H9 (cell line): ENCODE data around the gene PODNL1. TPM values are rescaled to one million over a fixed set of nuclear protein-coding genes. Genes with fewer than 3 reads are reported as not detected.

Experiments
- DNase-seq: peaks from one replicate; pipeline ENCODE4 v3.0.0-alpha.2; 2017
- H2AFZ ChIP-seq: one replicate; pipeline ENCODE4 v1.6.1; 2013; ENCODE audit warnings: mild to moderate bottlenecking, low read length, control low read depth, moderate library complexity
- H2AK5ac ChIP-seq: 2 replicates; pipeline ENCODE4 v1.6.1; 2013; ENCODE audit warnings: low read length, control low read depth, mixed read lengths; ENCODE audit not compliant: insufficient read length
- H2BK120ac ChIP-seq: one replicate; pipeline ENCODE4 v1.6.1; 2013; ENCODE audit warnings: low read depth, mild to moderate bottlenecking, low read length, control low read depth, inconsistent platforms; ENCODE audit not compliant: poor library complexity, severe bottlenecking
- H2BK12ac ChIP-seq: 2 replicates; pipeline ENCODE4 v1.6.1; 2013; ENCODE audit warnings: low read length, control low read depth, mixed read lengths, low read depth; ENCODE audit not compliant: insufficient read length
- H2BK15ac ChIP-seq: 2 replicates; pipeline ENCODE4 v1.6.1; 2013; ENCODE audit warnings: low read depth, low read length, control low read depth
- H2BK20ac ChIP-seq: one replicate; pipeline ENCODE4 v1.6.1; 2013; ENCODE audit warnings: low read depth, mild to moderate bottlenecking, low read length, control low read depth, inconsistent platforms; ENCODE audit not compliant: poor library complexity, severe bottlenecking
- H2BK5ac ChIP-seq: 2 replicates; pipeline ENCODE4 v1.6.1; 2013; ENCODE audit warnings: low read length, control low read depth, mixed read lengths; ENCODE audit not compliant: insufficient read length
- H3K14ac ChIP-seq: 2 replicates; pipeline ENCODE4 v1.6.1; 2013; ENCODE audit warnings: low read length, control low read depth; ENCODE audit not compliant: insufficient read depth
- H3K18ac ChIP-seq: 2 replicates; pipeline ENCODE4 v1.6.1; 2013; ENCODE audit warnings: low read depth, mild to moderate bottlenecking, mixed read lengths, low read length, control low read depth; ENCODE audit not compliant: insufficient read length
- H3K23ac ChIP-seq: 2 replicates; pipeline ENCODE4 v1.6.1; 2013; ENCODE audit warnings: low read length, control low read depth, mixed read lengths, low read depth; ENCODE audit not compliant: insufficient read length
- H3K23me2 ChIP-seq: 2 replicates; pipeline ENCODE4 v1.6.1; 2013; ENCODE audit warnings: low read depth, mild to moderate bottlenecking, mixed read lengths, low read length, control low read depth; ENCODE audit not compliant: insufficient read length, poor library complexity, severe bottlenecking
- H3K27ac ChIP-seq: 2 replicates; pipeline ENCODE4 v1.5.1; 2013; ENCODE audit warnings: low read length, control low read depth, mixed read lengths, low read depth; ENCODE audit not compliant: insufficient read length
- H3K27me3 ChIP-seq: 2 replicates; pipeline ENCODE4 v1.6.1; 2013; ENCODE audit warnings: low read length, control low read depth, inconsistent platforms; ENCODE audit not compliant: insufficient read depth
- H3K4ac ChIP-seq: 2 replicates; pipeline ENCODE4 v1.6.1; 2013; ENCODE audit warnings: low read depth, mild to moderate bottlenecking, control low read depth, inconsistent platforms, low read length, moderate library complexity
- H3K4me1 ChIP-seq: 2 replicates; pipeline ENCODE4 v1.6.1; 2013; ENCODE audit warnings: low read length, control low read depth, inconsistent platforms; ENCODE audit not compliant: insufficient read depth
- H3K4me2 ChIP-seq: 2 replicates; pipeline ENCODE4 v1.6.1; 2013; ENCODE audit warnings: low read length, control low read depth, mixed read lengths; ENCODE audit not compliant: insufficient read length, insufficient read depth
- H3K56ac ChIP-seq: 2 replicates; pipeline ENCODE4 v1.6.1; 2013; ENCODE audit warnings: low read depth, mild to moderate bottlenecking, mixed read lengths, low read length, control low read depth; ENCODE audit not compliant: insufficient read length
- H3K79me1 ChIP-seq: 2 replicates; pipeline ENCODE4 v1.6.1; 2013; ENCODE audit warnings: low read depth, mild to moderate bottlenecking, moderate library complexity, low read length, control low read depth, inconsistent platforms; ENCODE audit not compliant: insufficient read depth, poor library complexity, severe bottlenecking
- H3K79me2 ChIP-seq: 2 replicates; pipeline ENCODE4 v1.6.1; 2013; ENCODE audit warnings: low read length, control low read depth, inconsistent platforms; ENCODE audit not compliant: insufficient read depth
- H3K9ac ChIP-seq: 2 replicates; pipeline ENCODE4 v1.6.1; 2013; ENCODE audit warnings: low read length, control low read depth, mixed read lengths; ENCODE audit not compliant: insufficient read length; ENCODE audit errors: extremely low read depth
- H3K9me3 ChIP-seq: one replicate; pipeline ENCODE4 v1.6.1; 2013; ENCODE audit warnings: low read depth, low read length, inconsistent platforms; ENCODE audit not compliant: control insufficient read depth
- H3T11ph ChIP-seq: one replicate; pipeline ENCODE4 v1.6.1; 2013; ENCODE audit warnings: mild to moderate bottlenecking, low read length, control low read depth, inconsistent platforms
- H4K20me1 ChIP-seq: one replicate; pipeline ENCODE4 v1.6.1; 2013; ENCODE audit not compliant: control insufficient read depth, insufficient read length, insufficient read depth
- H4K5ac ChIP-seq: 2 replicates; pipeline ENCODE4 v1.6.1; 2013; ENCODE audit warnings: low read depth, mild to moderate bottlenecking, mixed read lengths, low read length, control low read depth; ENCODE audit not compliant: insufficient read length
- H4K8ac ChIP-seq: replicated peaks from 2 replicates; pipeline ENCODE4 v1.6.1; 2013; ENCODE audit warnings: low read length, control low read depth, mixed read lengths, low read depth; ENCODE audit not compliant: insufficient read length
- H4K91ac ChIP-seq: 2 replicates; pipeline ENCODE4 v1.6.1; 2013; ENCODE audit warnings: low read depth, mild to moderate bottlenecking, moderate library complexity, mixed read lengths, low read length, control low read depth; ENCODE audit not compliant: insufficient read length
- H3K27ac Mint-ChIP-seq, 3 experiments: 2 replicates in 2 of 3; 3 replicates in 1 of 3; pipeline ENCODE4 v1.8.0; 2020 to 2021; ENCODE audit warnings: mixed read lengths in 3 of 3, mild to moderate bottlenecking in 1 of 3, moderate library complexity in 1 of 3
- H3K27me3 Mint-ChIP-seq: 2 replicates; pipeline ENCODE4 v1.8.0; 2021; ENCODE audit warnings: low read depth, mild to moderate bottlenecking, moderate library complexity, mixed read lengths
- H3K36me3 Mint-ChIP-seq, 3 experiments: 2 replicates in 2 of 3; 3 replicates in 1 of 3; pipeline ENCODE4 v1.8.0; 2020 to 2021; ENCODE audit warnings: low read depth in 3 of 3, mixed read lengths in 3 of 3; ENCODE audit not compliant: insufficient read depth in 1 of 3
- H3K4me1 Mint-ChIP-seq, 2 experiments: 2 replicates each; pipeline ENCODE4 v1.8.0; 2020; ENCODE audit warnings: mixed read lengths in 2 of 2
- H3K4me3 Mint-ChIP-seq, 2 experiments: 2 replicates in 1 of 2; 3 replicates in 1 of 2; pipeline ENCODE4 v1.8.0; 2020 to 2021; ENCODE audit warnings: mild to moderate bottlenecking in 2 of 2, mixed read lengths in 2 of 2, moderate library complexity in 1 of 2
- H3K9me3 Mint-ChIP-seq, 2 experiments: 2 replicates in 1 of 2; 3 replicates in 1 of 2; pipeline ENCODE4 v1.8.0; 2020; ENCODE audit warnings: mild to moderate bottlenecking in 2 of 2, mixed read lengths in 2 of 2, moderate library complexity in 1 of 2
- WGBS: extraction: QIAGEN DNeasy Blood & Tissue Kit; methylation state at CpG from one replicate; pipeline ENCODE4 v1.1.7; 2013; ENCODE audit warnings: missing lambda C conversion rate, low lambda C conversion rate, mixed read lengths; ENCODE audit not compliant: insufficient read length; ENCODE audit errors: extremely low coverage; 5-methylcytosine and 5-hydroxymethylcytosine counted together
- total RNA-seq: library from RNA; stranded (reverse); gene quantifications from 2 replicates; pipeline ENCODE4 v1.2.1, GENCODE V29; 2021
- TF ChIP-seq, protein P1 (sequence below): fragments of 200-600 bp; sonication (generic); conservative IDR thresholded peaks from 3 replicates; pipeline ENCODE4 v1.8.0; 2021; ENCODE audit warnings: antibody characterized with exemption, mild to moderate bottlenecking

The PODNL1 gene
- total RNA-seq, 1 experiment from 2014 or later: 0.68 TPM

DNA sequence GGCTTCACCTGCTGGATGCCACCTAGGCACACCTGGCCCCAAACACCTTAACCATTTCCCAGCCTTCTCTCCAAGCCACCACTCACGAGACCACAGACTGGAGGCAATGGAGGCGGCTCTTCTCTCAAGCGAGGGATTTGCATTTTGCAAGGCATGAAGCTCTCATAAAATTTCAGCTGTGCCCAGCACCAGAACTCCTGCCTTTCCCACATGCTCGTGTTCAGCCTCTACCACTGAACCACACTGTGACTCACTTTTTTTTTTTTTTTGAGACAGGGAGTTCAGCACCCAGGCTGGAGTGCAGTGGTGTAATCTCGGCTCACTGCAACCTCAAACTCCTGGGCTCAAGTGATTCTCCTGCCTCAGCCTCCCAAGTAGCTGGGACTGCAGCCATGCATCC lies 50.7 kb downstream of the PODNL1 start:
- no peak for DNase-seq
- no peak overlapping the region for H3K23ac ChIP-seq
- no peak overlapping the region for H2AFZ ChIP-seq
- H2BK20ac ChIP-seq: no peak overlapping the region
- no peak overlapping the region for H3K18ac ChIP-seq
- Mint-ChIP-seq H3K27me3 (peaks cover 2% of the 10 kb centered on the region; the same call in 1 of the 2 replicates), H3K4me3 (no peak overlapping the region), H3K4me1 (peaks cover 0 to 7% of the 10 kb centered on the region in 2 experiments; a peak in 3 of 4 replicates), H3K9me3 (no peaks in the 10 kb centered on the region; a peak in 1 of 5 replicates), H3K27ac (no peak overlapping the region), H3K36me3 (no peaks in the 10 kb centered on the region)
- H3K9me3 ChIP-seq: no peaks in the 10 kb centered on the region
- no peak overlapping the region for H3K14ac ChIP-seq
- H3K4me2 ChIP-seq: no peak overlapping the region
- no peaks in the 10 kb centered on the region for H3K4me1 ChIP-seq
- H4K5ac ChIP-seq: no peak overlapping the region
- WGBS: no CpG with 5 or more reads among the region's 5 CpGs
- H3K4ac ChIP-seq: no peak overlapping the region
- no peak overlapping the region for H4K91ac ChIP-seq
- H3T11ph ChIP-seq: no peak overlapping the region
- H2BK5ac ChIP-seq: no peak overlapping the region
- no peaks in the 10 kb centered on the region for H4K20me1 ChIP-seq
- no peaks in the 10 kb centered on the region for H3K79me2 ChIP-seq
- H3K27me3 ChIP-seq: no peaks in the 10 kb centered on the region
- H3K27ac ChIP-seq: no peak overlapping the region
- H2BK15ac ChIP-seq: no peak overlapping the region
- H3K23me2 ChIP-seq: no peaks in the 10 kb centered on the region
- no peak overlapping the region for H2BK120ac ChIP-seq
- no peak overlapping the region for H3K56ac ChIP-seq
- TF ChIP-seq, protein P1, sequence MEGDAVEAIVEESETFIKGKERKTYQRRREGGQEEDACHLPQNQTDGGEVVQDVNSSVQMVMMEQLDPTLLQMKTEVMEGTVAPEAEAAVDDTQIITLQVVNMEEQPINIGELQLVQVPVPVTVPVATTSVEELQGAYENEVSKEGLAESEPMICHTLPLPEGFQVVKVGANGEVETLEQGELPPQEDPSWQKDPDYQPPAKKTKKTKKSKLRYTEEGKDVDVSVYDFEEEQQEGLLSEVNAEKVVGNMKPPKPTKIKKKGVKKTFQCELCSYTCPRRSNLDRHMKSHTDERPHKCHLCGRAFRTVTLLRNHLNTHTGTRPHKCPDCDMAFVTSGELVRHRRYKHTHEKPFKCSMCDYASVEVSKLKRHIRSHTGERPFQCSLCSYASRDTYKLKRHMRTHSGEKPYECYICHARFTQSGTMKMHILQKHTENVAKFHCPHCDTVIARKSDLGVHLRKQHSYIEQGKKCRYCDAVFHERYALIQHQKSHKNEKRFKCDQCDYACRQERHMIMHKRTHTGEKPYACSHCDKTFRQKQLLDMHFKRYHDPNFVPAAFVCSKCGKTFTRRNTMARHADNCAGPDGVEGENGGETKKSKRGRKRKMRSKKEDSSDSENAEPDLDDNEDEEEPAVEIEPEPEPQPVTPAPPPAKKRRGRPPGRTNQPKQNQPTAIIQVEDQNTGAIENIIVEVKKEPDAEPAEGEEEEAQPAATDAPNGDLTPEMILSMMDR: no peak
- H3K79me1 ChIP-seq: no peaks in the 10 kb centered on the region
- no peak overlapping the region for H2BK12ac ChIP-seq
- H4K8ac ChIP-seq: no peak overlapping the region
- H3K9ac ChIP-seq: no peak overlapping the region
- H2AK5ac ChIP-seq: no peak overlapping the region
